Measurements from ENCODE around the gene CLDN22.

The CLDN22 gene

GRCh38 chr4:183276106-183276505 is 44.0 kb downstream of the CLDN22 start:
- no peak for DNase-seq (ENCODE audit: low read depth in 2 of 2)

DNA sequence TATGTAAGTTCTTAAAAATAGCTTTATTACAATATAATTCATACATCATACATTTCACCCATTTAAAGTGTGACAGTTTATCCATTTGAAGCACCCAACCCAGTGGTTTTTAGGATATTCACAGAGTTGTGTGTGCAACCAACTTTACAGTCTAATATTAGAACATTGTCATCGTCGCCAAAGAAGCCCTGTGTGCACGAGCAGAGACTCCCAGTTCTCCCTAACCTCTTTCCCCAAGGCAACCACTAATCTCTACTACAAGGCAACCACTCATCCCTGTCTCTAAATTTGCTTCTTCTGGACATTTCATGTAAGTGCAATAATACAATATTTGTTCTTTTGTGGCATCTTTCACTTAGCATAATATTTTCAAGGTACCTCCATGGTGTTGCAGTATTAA is 47.7 kb downstream of the CLDN22 start:
- no peak for DNase-seq (ENCODE audit: low read depth in 2 of 2)

- DNase-seq (ENCODE audit: low read depth in 2 of 2): no peak
Observed at GRCh38 chr4:183268556-183268955, 51.5 kb downstream of the CLDN22 start.
